ENCODE data around the gene ZNF827.

The ZNF827 gene

GRCh38 chr4:145935253-145936141, 3.1 kb downstream of the ZNF827 start:
- in situ Hi-C loops (cut with MboI; ENCODE audit: low sequenced_read_pairs) = no loop called here

- in situ Hi-C loops (cut with MboI; ENCODE audit: low sequenced_read_pairs) = no loop called here
Observed at GRCh38 chr4:145934434-145935047, 4.1 kb downstream of the ZNF827 start.

GRCh38 chr4:145933134-145933533, 5.5 kb downstream of the ZNF827 start:
- in situ Hi-C loops (cut with MboI; ENCODE audit: low sequenced_read_pairs) = no loop called here

GRCh38 chr4:145931403-145931802, 7.2 kb downstream of the ZNF827 start:
- in situ Hi-C loops (cut with MboI; ENCODE audit: low sequenced_read_pairs) = no loop called here

- in situ Hi-C loops (cut with MboI; ENCODE audit: low sequenced_read_pairs) = no loop called here
Observed at GRCh38 chr4:145930592-145930991, 8.0 kb downstream of the ZNF827 start.

GRCh38 chr4:145929415-145930178, 9.0 kb downstream of the ZNF827 start:
- in situ Hi-C loops (cut with MboI; ENCODE audit: low sequenced_read_pairs) = no loop called here

- in situ Hi-C loops (cut with MboI; ENCODE audit: low sequenced_read_pairs) = no loop called here
Observed at GRCh38 chr4:145928748-145929147, 9.9 kb downstream of the ZNF827 start.

- in situ Hi-C loops (cut with MboI; ENCODE audit: low sequenced_read_pairs) = no loop called here
Observed at GRCh38 chr4:145927030-145927429, 11.6 kb downstream of the ZNF827 start.

- in situ Hi-C loops (cut with MboI; ENCODE audit: low sequenced_read_pairs) = no loop called here
Observed at GRCh38 chr4:145921231-145921630, 17.4 kb downstream of the ZNF827 start.

- in situ Hi-C loops (cut with MboI; ENCODE audit: low sequenced_read_pairs) = no loop called here
Observed at GRCh38 chr4:145920205-145920604, 18.4 kb downstream of the ZNF827 start.

- in situ Hi-C loops (cut with MboI; ENCODE audit: low sequenced_read_pairs) = no loop called here
Observed at GRCh38 chr4:145912376-145912775, 26.2 kb downstream of the ZNF827 start.

GRCh38 chr4:145909773-145910172, 28.9 kb downstream of the ZNF827 start:
- in situ Hi-C loops (cut with MboI; ENCODE audit: low sequenced_read_pairs) = no loop called here

- in situ Hi-C loops (cut with MboI; ENCODE audit: low sequenced_read_pairs) = no loop called here
Observed at GRCh38 chr4:145909281-145909715, 29.3 kb downstream of the ZNF827 start.

GRCh38 chr4:145907812-145908211, 30.8 kb downstream of the ZNF827 start:
- in situ Hi-C loops (cut with MboI; ENCODE audit: low sequenced_read_pairs) = no loop called here

GRCh38 chr4:145907390-145907789, 31.2 kb downstream of the ZNF827 start:
- in situ Hi-C loops (cut with MboI; ENCODE audit: low sequenced_read_pairs) = no loop called here

GRCh38 chr4:145904413-145905177, 34.0 kb downstream of the ZNF827 start:
- in situ Hi-C loops (cut with MboI; ENCODE audit: low sequenced_read_pairs) = no loop called here

GRCh38 chr4:145902522-145902921, 36.1 kb downstream of the ZNF827 start:
- in situ Hi-C loops (cut with MboI; ENCODE audit: low sequenced_read_pairs) = no loop called here

- in situ Hi-C loops (cut with MboI; ENCODE audit: low sequenced_read_pairs) = no loop called here
Observed at GRCh38 chr4:145899886-145900460, 38.6 kb downstream of the ZNF827 start.

- in situ Hi-C loops (cut with MboI; ENCODE audit: low sequenced_read_pairs) = no loop called here
Observed at GRCh38 chr4:145898926-145899531, 39.6 kb downstream of the ZNF827 start.

GRCh38 chr4:145898466-145898865, 40.2 kb downstream of the ZNF827 start:
- in situ Hi-C loops (cut with MboI; ENCODE audit: low sequenced_read_pairs) = no loop called here

All from HL-60/S4 treated with phorbol 12-myristate 13-acetate at 8.2 ng/mL for 4 days and 3 days (cell line).